Activated T-cell treated with anti-CD3 and anti-CD28 coated beads for 24 hours (primary cell): ENCODE results near the gene MYO5B.

Source experiments
- DNase-seq: peaks from one replicate; pipeline ENCODE4 v3.0.0-alpha.2; 2020; ENCODE audit warnings: low read depth

The MYO5B gene

GRCh38 chr18:49878567-49879270 is 316.2 kb downstream of the MYO5B start:
- DNase-seq = no peak

GRCh38 chr18:49878015-49878414 is 316.9 kb downstream of the MYO5B start:
- DNase-seq = no peak

GRCh38 chr18:49876536-49876935 is 318.4 kb downstream of the MYO5B start:
- DNase-seq = no peak

GRCh38 chr18:49875783-49876182 is 319.2 kb downstream of the MYO5B start:
- no peak for DNase-seq

GRCh38 chr18:49875155-49875554 is 319.8 kb downstream of the MYO5B start:
- no peak for DNase-seq

GRCh38 chr18:49874238-49874637 is 320.7 kb downstream of the MYO5B start:
- no peak for DNase-seq

- no peak for DNase-seq
Measured at GRCh38 chr18:49869354-49869753, 325.6 kb downstream of the MYO5B start.

- DNase-seq = no peak
Measured at GRCh38 chr18:49866680-49867079, 328.3 kb downstream of the MYO5B start.

GRCh38 chr18:49865401-49865800 is 329.5 kb downstream of the MYO5B start:
- no peak for DNase-seq

GRCh38 chr18:49863769-49864621 is 331.0 kb downstream of the MYO5B start:
- DNase-seq = no peak

GRCh38 chr18:49862656-49863385 is 332.1 kb downstream of the MYO5B start:
- no peak for DNase-seq

GRCh38 chr18:49861659-49862058 is 333.3 kb downstream of the MYO5B start:
- no peak for DNase-seq

- no peak for DNase-seq
Measured at GRCh38 chr18:49859725-49860124, 335.2 kb downstream of the MYO5B start.

GRCh38 chr18:49859021-49859359 is 336.0 kb downstream of the MYO5B start:
- no peak for DNase-seq

GRCh38 chr18:49858309-49859020 is 336.5 kb downstream of the MYO5B start:
- peak; percentile 28 for DNase-seq

GRCh38 chr18:49857708-49858107 is 337.2 kb downstream of the MYO5B start:
- DNase-seq = no peak

- no peak for DNase-seq
Measured at GRCh38 chr18:49856496-49856895, 338.5 kb downstream of the MYO5B start.

- no peak for DNase-seq
Measured at GRCh38 chr18:49855711-49856415, 339.1 kb downstream of the MYO5B start.

- DNase-seq = no peak
Measured at GRCh38 chr18:49854681-49855080, 340.3 kb downstream of the MYO5B start.

- no peak for DNase-seq
Measured at GRCh38 chr18:49853436-49853835, 341.5 kb downstream of the MYO5B start.

- no peak for DNase-seq
Measured at GRCh38 chr18:49853011-49853410, 341.9 kb downstream of the MYO5B start.

GRCh38 chr18:49851624-49852023 is 343.3 kb downstream of the MYO5B start:
- DNase-seq = no peak
